SK-N-SH treated with all-trans-retinoic acid at 6 μM for 48 hours (cell line): ENCODE data around the gene FRMD5.

Experiments
- CSDC2 ChIP-seq: fragments of 250-450 bp; sonication (Bioruptor Pico); IDR thresholded peaks from 2 replicates; pipeline ENCODE4 v1.5.0; 2020; ENCODE audit warnings: mild to moderate bottlenecking, moderate library complexity
- CSRNP3 ChIP-seq: fragments of 250-450 bp; sonication (Bioruptor Pico); IDR thresholded peaks from 2 replicates; pipeline ENCODE4 v1.5.1; 2021; ENCODE audit warnings: mild to moderate bottlenecking, moderate library complexity
- ESRRG ChIP-seq: fragments of 250-450 bp; sonication (Bioruptor Pico); IDR thresholded peaks from 2 replicates; pipeline ENCODE4 v1.6.1; 2021; ENCODE audit warnings: mild to moderate bottlenecking
- GLIS3 ChIP-seq: fragments of 250-450 bp; sonication (Bioruptor Pico); IDR thresholded peaks from 2 replicates; pipeline ENCODE4 v1.5.0; 2020; ENCODE audit warnings: mild to moderate bottlenecking, moderate library complexity
- OSR1 ChIP-seq: fragments of 250-450 bp; sonication (Bioruptor Pico); IDR thresholded peaks from 2 replicates; pipeline ENCODE4 v1.8.0; 2022; ENCODE audit warnings: moderate library complexity, mild to moderate bottlenecking, inconsistent platforms
- PPARA ChIP-seq: fragments of 250-450 bp; sonication (Bioruptor Pico); IDR thresholded peaks from 2 replicates; pipeline ENCODE4 v1.5.0; 2020; ENCODE audit warnings: mild to moderate bottlenecking, borderline replicate concordance
- ZFP3 ChIP-seq: fragments of 250-450 bp; sonication (Bioruptor Pico); IDR thresholded peaks from 2 replicates; pipeline ENCODE4 v1.5.0; 2020; ENCODE audit warnings: mild to moderate bottlenecking, moderate library complexity
- ZNF8 ChIP-seq: fragments of 450-650 bp; formaldehyde crosslinking; IDR thresholded peaks from 2 replicates; pipeline ENCODE4 v1.5.0; 2020; ENCODE audit warnings: mild to moderate bottlenecking, moderate library complexity
- TF ChIP-seq, protein P1 (sequence below): fragments of 250-450 bp; sonication (Bioruptor Pico); IDR thresholded peaks from 2 replicates; pipeline ENCODE4 v1.5.0; 2020; ENCODE audit warnings: mild to moderate bottlenecking, moderate library complexity

GRCh38 chr15:43826508-43827341 is 368.3 kb downstream of the FRMD5 start, which contains the start of gene WDR76:
- TF ChIP-seq ZFP3 (CRISPR knock-in tag) = no peak
- TF ChIP-seq, protein P1, sequence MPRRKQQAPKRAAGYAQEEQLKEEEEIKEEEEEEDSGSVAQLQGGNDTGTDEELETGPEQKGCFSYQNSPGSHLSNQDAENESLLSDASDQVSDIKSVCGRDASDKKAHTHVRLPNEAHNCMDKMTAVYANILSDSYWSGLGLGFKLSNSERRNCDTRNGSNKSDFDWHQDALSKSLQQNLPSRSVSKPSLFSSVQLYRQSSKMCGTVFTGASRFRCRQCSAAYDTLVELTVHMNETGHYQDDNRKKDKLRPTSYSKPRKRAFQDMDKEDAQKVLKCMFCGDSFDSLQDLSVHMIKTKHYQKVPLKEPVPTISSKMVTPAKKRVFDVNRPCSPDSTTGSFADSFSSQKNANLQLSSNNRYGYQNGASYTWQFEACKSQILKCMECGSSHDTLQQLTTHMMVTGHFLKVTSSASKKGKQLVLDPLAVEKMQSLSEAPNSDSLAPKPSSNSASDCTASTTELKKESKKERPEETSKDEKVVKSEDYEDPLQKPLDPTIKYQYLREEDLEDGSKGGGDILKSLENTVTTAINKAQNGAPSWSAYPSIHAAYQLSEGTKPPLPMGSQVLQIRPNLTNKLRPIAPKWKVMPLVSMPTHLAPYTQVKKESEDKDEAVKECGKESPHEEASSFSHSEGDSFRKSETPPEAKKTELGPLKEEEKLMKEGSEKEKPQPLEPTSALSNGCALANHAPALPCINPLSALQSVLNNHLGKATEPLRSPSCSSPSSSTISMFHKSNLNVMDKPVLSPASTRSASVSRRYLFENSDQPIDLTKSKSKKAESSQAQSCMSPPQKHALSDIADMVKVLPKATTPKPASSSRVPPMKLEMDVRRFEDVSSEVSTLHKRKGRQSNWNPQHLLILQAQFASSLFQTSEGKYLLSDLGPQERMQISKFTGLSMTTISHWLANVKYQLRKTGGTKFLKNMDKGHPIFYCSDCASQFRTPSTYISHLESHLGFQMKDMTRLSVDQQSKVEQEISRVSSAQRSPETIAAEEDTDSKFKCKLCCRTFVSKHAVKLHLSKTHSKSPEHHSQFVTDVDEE = no peak
- no peak for TF ChIP-seq CSDC2 (CRISPR knock-in tag)
- TF ChIP-seq ESRRG (CRISPR knock-in tag) = no peak
- TF ChIP-seq CSRNP3 (CRISPR knock-in tag) = no peak
- TF ChIP-seq ZNF8 (CRISPR knock-in tag) = no peak
- no peak for TF ChIP-seq GLIS3 (CRISPR knock-in tag)
- no peak for TF ChIP-seq OSR1 (CRISPR knock-in tag)
- TF ChIP-seq PPARA (CRISPR knock-in tag) = no peak
